Bone marrow (tissue), 2 donors: ENCODE measurements around the gene CTRL.
A peak's percentile ranks its signal among the peaks of the same experiment; 100 is the strongest.
"Not testable (repeated sequence)": the region's sequence is repeated elsewhere in the genome, so short reads cannot be mapped to it uniquely, and the experiment has no call there.

Experiments
- DNase-seq, 2 donors: peaks; one replicate each; lab custom pipeline; 2025; lab: John Stamatoyannopoulos, UW

Gene CTRL

GRCh38 chr16:67924140-67924906, 7.3 kb downstream of the CTRL start:
- DNase-seq, result no peak

GRCh38 chr16:67923414-67924116, 8.1 kb downstream of the CTRL start:
- no peak for DNase-seq

GRCh38 chr16:67922740-67923139, 8.9 kb downstream of the CTRL start:
- no peak for DNase-seq

- no peak for DNase-seq
These were observed 9.4 kb downstream of the CTRL start for GRCh38 chr16:67922221-67922620.

- DNase-seq, result no peak
These were observed 11.9 kb downstream of the CTRL start for GRCh38 chr16:67919622-67920221.

- peak in 1 of 2 donors; percentile 47 for DNase-seq
These were observed 13.8 kb downstream of the CTRL start for GRCh38 chr16:67917852-67918236.

GRCh38 chr16:67917140-67917851, 14.4 kb downstream of the CTRL start:
- no peak for DNase-seq

- no peak for DNase-seq
These were observed 15.6 kb downstream of the CTRL start for GRCh38 chr16:67915831-67916723.

GRCh38 chr16:67915496-67915769, 16.2 kb downstream of the CTRL start:
- DNase-seq, result not testable (repeated sequence)

GRCh38 chr16:67914758-67915495, 16.7 kb downstream of the CTRL start:
- no peak for DNase-seq

- DNase-seq, result no peak
These were observed 21.5 kb downstream of the CTRL start for GRCh38 chr16:67910158-67910557.

- DNase-seq, result no peak
These were observed 22.5 kb downstream of the CTRL start for GRCh38 chr16:67909056-67909742.

GRCh38 chr16:67907397-67908180, 24.1 kb downstream of the CTRL start:
- no peak for DNase-seq

- DNase-seq, result no peak
These were observed 28.8 kb downstream of the CTRL start for GRCh38 chr16:67902831-67903230.

- DNase-seq, result no peak
These were observed 29.9 kb downstream of the CTRL start for GRCh38 chr16:67901734-67902133.

- no peak for DNase-seq
These were observed 34.4 kb downstream of the CTRL start for GRCh38 chr16:67897231-67897630.

GRCh38 chr16:67893743-67894399, 37.8 kb downstream of the CTRL start:
- DNase-seq, result no peak

- peak; percentile 90 to 91 for DNase-seq
These were observed 38.5 kb downstream of the CTRL start, which contains the start of gene PSKH1 for GRCh38 chr16:67892899-67893742. Gene PSKH1, plus strand, starts transcription at chr16:67893254. Its CDS starts 15,496 bp downstream, at chr16:67908750.
